ENCODE measurements around the gene COQ2.

- TF ChIP-seq, protein P1, sequence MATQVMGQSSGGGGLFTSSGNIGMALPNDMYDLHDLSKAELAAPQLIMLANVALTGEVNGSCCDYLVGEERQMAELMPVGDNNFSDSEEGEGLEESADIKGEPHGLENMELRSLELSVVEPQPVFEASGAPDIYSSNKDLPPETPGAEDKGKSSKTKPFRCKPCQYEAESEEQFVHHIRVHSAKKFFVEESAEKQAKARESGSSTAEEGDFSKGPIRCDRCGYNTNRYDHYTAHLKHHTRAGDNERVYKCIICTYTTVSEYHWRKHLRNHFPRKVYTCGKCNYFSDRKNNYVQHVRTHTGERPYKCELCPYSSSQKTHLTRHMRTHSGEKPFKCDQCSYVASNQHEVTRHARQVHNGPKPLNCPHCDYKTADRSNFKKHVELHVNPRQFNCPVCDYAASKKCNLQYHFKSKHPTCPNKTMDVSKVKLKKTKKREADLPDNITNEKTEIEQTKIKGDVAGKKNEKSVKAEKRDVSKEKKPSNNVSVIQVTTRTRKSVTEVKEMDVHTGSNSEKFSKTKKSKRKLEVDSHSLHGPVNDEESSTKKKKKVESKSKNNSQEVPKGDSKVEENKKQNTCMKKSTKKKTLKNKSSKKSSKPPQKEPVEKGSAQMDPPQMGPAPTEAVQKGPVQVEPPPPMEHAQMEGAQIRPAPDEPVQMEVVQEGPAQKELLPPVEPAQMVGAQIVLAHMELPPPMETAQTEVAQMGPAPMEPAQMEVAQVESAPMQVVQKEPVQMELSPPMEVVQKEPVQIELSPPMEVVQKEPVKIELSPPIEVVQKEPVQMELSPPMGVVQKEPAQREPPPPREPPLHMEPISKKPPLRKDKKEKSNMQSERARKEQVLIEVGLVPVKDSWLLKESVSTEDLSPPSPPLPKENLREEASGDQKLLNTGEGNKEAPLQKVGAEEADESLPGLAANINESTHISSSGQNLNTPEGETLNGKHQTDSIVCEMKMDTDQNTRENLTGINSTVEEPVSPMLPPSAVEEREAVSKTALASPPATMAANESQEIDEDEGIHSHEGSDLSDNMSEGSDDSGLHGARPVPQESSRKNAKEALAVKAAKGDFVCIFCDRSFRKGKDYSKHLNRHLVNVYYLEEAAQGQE (IDR thresholded peaks at IDR 0.05; ENCODE audit: insufficient read depth in 1 of 2, low read depth in 2 of 2, low read length in 2 of 2) = no peak
- TF ChIP-seq POLR2AphosphoS5 (IDR thresholded peaks at IDR 0.05; ENCODE audit: low read depth, low read length) (no peak), SIN3A (IDR thresholded peaks at IDR 0.05; ENCODE audit: borderline replicate concordance, insufficient read depth, low read length) (no peak), TAF1 (IDR thresholded peaks at IDR 0.05; ENCODE audit: borderline replicate concordance, insufficient read depth, low read length) (no peak), FOXP2 (optimal IDR thresholded peaks at IDR 0.05; ENCODE audit: borderline replicate concordance, extremely low read depth, extremely low read length, insufficient read depth) (no peak)
Observed at GRCh38 chr4:83224502-83225197, 59.9 kb downstream of the COQ2 start.
